HTR-8/SVneo (cell line): Measurements from ENCODE around the gene CCNK.

Experiments
- DNase-seq: peaks from one replicate; pipeline ENCODE4 v3.0.0; 2011; ENCODE audit warnings: low spot score, mixed read lengths; ENCODE audit not compliant: insufficient read length
- FAIRE-seq: peaks from 2 replicates; lab custom pipeline; 2011; peaks lifted over from hg19 to GRCh38; lab: Jason Lieb, UNC

The CCNK gene

DNA sequence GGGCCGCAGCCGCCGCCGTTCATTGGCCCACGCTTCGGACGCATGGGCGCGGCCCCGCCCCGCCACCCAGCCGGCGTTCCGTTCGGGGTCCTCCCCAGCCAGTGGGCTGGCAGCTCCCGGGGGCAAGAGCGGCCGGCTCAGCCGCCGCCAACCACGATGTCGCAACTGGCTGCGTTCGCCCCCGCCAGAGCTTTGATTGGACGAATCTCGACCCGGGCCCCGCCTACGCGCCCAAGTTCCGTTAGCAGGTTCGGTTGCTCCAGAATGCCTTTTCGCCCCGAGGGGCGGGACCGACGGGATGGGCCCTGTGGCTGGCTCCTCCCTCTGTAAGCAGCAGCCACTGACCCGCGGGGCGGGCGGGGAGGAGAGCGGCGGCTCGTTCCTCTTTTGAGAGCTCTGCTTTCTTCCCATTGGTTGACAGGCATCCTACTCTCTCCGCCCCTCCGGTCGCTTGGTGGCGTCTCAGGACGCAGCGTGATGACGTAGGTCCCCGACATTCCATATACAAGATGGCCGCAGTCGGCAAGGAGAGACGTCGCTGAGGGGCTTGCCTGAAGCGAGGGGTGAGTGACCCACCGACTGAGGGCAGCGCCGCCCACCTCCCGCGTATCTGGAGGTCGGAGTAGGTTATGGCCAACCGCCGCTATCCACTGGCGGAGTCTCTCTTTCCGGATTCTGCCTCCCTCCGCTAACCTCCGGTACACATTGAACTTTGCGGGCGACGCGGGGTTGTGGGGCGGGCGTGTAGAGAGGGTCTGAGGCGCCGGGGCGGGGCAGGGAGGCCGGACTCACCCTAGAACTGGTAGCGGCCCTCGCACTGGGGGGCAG, at the start of gene CCNK:
TSS of gene CCNK (plus strand) at position 493 of the 828 bp plus-strand sequence. CDS start 11,269 bp downstream, outside the sequence.
- DNase-seq, result peak; percentile 98
- peak; percentile 98 for FAIRE-seq

DNA sequence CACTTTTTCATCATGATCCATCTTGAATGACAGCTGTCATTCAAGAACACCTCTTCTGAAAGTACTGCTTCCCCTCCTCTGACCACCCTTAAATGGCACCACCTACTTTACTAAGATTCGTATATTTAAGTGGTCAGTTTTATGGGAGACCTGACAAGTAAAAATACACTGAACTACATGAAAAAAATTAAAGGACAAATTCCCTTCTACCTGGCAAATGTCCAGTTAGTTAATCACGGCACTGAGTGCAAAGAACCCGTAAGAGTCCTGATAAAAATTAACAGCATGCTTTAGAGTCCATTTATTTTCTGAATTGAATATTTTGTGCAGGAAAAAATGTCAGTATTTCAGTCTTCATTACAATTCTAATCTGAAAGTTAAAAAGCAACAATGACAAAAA, 49.2 kb upstream of the CCNK start:
- DNase-seq (no peak), FAIRE-seq (no peak)

GRCh38 chr14:99432485-99432884, 48.7 kb upstream of the CCNK start:
- no peak for FAIRE-seq
- DNase-seq, result no peak

- no peak for FAIRE-seq
- DNase-seq, result no peak
These were observed 45.9 kb upstream of the CCNK start for GRCh38 chr14:99435327-99435726.

DNA sequence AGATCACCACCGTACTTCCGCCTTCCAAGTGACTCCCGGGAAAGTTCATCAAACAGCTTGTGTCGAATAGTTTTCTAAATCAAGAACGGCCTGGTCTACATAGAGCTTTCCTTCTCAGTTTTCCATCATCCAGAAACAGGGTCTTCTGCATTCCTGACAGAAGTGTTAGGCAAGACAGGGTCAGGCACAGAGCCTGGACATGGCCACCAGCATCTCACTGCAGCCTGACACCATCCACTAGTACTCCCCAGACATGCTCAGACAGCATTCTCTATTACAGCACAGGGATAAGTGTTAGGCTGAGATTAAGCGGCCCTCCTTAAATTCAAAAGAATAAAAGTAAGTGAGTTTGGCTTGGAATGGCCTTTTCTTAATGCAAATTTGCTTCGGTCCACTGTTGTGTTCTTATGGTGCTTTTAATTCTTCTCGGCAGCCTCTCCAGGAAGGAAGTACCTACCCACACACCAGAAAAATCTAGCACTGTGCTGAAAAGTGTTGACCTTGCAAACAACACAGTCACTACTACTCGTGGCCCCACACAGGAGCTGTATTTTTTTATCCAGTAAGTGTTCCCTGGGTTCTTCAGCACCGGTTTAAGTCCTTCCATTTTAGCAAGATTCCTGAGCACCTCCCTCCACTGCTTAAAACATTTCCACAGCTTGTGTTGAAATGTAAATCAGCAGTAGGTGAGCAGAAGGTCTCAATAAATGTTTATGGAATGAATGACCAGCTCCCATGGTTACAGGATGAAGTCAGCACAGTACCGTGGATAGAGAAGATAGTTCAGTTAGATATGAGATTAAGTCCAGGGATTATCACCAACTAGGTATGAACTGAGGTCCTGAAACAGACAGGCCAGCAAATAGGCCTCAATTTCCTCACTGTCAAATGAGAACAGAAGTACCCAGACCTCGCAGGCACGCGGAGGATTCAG, 44.7 kb upstream of the CCNK start:
- DNase-seq, result no peak
- FAIRE-seq, result peak; percentile 64

- DNase-seq (no peak), FAIRE-seq (no peak)
These were observed 43.5 kb upstream of the CCNK start for GRCh38 chr14:99437706-99438105.

DNA sequence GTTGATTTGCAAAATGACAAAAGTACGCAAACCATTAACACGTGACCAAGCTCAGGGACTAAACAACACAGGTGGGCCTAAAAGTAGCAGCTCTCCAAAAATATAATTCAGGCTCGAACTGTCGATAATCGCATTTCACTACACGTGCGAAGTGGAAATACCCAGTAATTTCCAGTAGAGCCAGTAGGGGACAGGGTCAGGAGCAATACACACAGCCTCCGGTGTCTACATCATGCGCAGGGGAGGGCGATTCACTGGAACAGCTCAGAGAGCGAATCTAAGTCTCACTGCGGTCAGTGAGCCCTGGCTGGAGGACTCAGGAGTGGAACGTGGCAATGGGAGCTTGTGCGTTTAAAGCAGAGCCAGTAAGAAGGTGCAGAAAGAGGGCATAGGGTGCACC, 40.9 kb upstream of the CCNK start:
- DNase-seq, result no peak
- FAIRE-seq, result no peak

- no peak for FAIRE-seq
- no peak for DNase-seq
These were observed 39.9 kb upstream of the CCNK start for GRCh38 chr14:99441157-99441870.

DNA sequence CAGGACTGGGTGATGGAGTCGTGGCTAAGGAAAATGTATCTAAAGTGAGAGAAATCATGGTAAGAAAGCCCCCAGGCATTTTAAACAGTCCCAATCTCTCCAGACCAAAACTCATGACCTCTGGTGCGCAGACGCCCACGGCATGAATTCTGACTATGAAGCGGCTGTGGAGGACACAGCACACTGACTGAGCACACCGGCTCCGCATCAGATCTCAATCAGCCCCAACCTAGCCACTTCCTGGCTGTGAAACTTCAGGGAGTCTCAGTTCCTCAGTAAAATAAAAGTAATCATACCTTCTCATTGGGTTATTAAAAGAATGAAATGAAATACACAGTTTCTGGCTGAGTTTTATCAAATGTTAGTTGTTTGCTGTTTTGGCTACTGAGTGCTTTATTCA, 39.3 kb upstream of the CCNK start:
- FAIRE-seq (no peak), DNase-seq (no peak)

DNA sequence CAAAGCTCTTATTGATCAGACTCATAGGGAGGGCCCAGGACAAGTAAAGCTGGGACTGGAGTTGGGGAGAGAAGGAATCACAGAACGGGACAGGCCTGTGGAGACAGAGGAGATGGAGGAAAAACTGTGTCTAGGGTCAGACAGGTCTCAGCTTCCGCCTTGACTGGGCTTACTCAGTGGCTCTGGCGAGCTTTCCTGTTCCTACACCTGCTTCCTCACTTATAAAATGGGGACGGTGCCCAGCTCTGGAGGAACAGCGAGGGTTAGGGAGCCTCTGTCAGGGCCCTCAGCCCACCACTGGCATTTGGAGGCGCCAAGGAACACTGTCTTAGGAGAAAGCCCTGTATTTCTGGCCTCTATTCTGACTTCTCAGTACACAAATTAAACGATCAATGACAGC, 35.3 kb upstream of the CCNK start:
- FAIRE-seq (no peak), DNase-seq (no peak)

DNA sequence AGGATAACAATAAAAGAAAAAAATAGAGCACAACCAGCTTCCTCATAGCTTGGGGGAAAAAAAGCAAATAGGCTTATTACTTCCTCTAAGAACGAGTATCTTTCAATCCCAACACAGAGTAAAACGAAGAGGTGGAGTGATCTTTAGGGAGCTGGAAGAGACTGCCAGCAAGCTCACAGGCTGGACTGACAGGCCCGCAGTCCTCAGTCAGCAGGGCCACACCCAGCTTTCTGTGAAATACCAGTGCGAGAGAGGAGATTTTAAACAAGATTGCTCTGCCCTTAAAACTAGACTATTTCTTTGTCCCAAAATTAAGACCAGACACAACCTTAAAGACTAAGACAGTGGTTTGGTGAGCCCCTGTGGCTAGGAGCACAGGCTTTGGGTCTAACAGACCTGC, 33.5 kb upstream of the CCNK start:
- DNase-seq (no peak), FAIRE-seq (no peak)

DNA sequence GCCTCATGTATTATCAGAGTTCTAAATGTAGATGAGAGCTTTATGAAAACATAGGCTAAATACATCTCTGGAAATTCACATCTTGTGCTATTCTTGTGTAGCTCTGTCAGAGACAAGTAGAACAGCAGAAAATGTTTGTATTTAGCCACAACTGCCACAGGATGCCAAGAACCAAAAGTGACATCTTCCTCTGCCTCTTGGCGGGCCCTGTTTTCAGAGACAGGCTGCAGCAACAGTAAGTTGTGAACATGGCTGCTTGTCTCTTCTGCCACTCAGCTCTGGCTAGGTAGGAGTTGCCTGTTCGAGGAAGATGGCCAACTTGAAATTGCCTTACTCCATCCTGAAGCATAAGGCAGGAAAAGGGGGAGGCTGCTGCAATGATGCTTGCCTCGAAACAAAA, 30.9 kb upstream of the CCNK start:
- DNase-seq, result no peak
- no peak for FAIRE-seq

- DNase-seq (no peak), FAIRE-seq (no peak)
These were observed 30.0 kb upstream of the CCNK start for GRCh38 chr14:99451234-99451633.

DNA sequence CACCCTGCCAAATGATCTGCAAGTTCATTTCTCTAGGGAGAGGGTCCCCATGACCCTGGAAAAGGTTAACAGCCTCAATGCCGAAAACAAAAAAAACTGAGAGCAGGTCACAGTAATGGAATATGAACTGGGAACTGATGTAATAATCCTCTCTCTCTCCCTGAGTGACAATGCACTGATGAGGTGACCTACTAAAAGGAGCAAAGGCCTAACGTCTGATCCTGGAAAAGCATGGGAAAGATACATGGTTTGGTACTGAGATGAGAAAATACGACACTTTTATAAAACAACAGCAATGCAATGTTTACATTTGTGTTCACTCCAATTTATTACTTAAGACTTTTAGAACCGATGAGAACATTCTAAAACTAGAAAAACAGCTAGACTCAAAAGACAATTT, 28.2 kb upstream of the CCNK start:
- FAIRE-seq (no peak), DNase-seq (no peak)

GRCh38 chr14:99454246-99454645, 27.0 kb upstream of the CCNK start:
- FAIRE-seq, result no peak
- DNase-seq, result no peak

DNA sequence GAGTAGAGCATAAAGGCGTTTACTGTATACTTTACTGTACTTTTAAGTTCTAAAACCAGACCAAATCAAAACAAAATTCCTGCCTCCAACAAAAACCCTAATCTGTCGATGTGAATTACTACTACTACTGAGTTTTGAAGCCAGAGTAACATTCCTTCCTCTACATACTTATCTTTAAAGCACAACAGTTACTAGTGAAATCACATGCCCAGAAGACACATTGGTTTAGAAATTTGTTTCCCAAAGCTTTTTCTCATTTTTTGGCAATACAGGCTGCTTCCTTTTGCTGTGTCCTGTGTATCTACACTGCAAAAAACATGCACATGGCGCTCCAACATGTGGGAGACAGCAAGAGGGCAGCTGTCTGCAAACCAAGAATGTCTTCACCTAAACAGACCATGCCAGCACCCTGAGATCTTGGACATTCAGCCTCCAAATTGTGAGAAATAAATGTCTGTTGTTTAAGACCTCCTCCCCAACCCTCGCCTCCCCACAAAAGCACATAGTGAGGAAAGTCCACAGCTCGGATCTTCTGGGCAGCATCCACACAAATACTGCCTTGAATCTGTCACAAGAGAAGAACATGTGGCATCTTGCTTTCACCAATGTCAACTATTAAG, 21.6 kb upstream of the CCNK start:
- FAIRE-seq, result no peak
- no peak for DNase-seq

DNA sequence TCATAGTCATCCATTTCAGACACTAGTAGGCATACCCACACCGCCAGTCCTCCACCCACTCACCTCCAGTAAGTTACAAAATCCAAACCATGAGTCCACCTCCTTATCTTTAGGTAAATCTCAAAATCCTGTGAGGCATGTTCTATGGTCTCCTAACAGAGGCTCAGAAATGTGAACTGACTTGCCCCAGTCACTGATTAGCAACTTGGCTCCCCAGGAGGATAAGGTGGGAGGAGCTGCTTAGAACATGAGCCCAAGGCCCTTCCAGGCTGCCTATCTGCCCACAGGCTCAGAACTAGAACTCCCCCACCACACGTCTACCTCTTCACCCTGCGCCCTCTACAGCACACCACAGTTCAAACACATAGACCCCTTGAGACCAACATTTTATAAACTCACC, 20.4 kb upstream of the CCNK start:
- DNase-seq, result no peak

DNA sequence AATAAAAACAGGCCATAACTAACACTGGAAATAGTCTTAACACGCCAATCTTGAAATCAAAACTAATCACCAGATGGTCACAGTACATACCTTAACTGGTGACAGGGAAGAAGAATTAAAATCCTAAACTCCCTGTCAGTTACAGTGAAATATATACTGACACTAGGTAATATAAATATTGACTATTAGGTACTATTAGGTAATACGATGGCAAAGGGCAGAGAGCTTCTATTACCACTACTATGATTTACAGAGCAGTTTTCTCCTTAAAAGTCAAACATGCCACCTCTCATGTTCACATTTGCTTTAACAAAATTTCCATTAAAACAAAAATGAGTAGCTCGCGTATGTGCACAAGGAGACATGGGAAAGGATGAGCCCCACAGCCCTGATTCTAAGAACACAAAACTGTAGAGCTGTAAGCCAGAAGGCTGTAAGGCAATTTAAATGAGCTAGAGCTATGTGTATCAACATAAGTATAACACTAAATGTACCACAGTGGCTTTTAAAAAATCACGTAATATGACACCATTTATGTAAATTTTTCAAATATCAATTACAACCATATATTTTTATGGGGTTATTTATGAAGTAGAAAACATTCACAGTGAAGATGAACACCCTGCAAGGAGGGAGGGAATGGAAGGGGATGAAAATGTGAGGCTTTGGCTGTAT, 19.7 kb upstream of the CCNK start:
- DNase-seq, result no peak
- no peak for FAIRE-seq

More for the DNA sequence above, 20.4 kb upstream of the CCNK start:
- no peak for FAIRE-seq

DNA sequence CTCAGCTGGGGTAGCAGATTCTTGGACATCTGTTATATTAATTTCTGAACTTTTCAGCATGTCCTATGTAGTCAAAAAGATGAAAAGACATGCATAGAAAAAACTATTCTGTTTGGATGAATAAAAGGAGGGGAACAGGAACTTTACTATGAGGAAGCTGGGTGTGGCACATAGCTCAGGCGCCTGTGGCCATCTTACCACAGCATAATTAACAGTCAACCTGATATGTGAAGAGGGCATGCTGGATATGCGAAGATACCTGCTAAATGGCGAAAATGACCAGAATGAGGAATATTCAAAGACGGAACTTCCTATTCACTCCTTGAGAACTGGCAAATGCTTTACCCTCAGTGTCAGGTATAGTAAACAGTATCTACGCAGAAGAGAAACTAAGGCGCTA, 19.0 kb upstream of the CCNK start:
- FAIRE-seq, result no peak
- no peak for DNase-seq

DNA sequence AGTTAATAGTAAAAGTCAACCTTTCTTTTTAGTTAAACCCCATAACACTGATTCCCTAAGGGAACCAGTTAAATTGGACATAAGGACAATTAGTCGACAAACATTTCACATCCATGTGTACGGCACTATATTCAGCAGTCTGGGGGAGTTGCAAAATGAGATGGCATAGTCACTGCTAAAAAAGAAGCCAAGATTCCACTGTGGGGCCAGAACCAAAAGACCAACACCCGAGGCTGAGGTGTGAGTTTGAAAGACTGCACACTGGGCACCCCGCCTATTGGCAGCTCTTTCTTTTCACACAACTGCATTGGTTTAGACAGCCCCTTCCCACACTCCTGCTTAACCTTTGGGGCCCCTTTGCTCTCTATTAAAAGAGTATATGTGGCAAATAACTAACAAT, 17.2 kb upstream of the CCNK start:
- FAIRE-seq, result no peak
- no peak for DNase-seq
